Loucy (cell line): ENCODE results near the gene MRPL52.
"Not testable (repeated sequence)": the region's sequence is repeated elsewhere in the genome, so short reads cannot be mapped to it uniquely, and the experiment has no call there.

Experiments used
- H2AFZ ChIP-seq: fragments of 200-600 bp; sonication (generic); 2 replicates; pipeline ENCODE4 v1.6.0; 2016; ENCODE audit warnings: antibody characterized with exemption, mild to moderate bottlenecking, low read length, moderate library complexity
- H3F3A ChIP-seq: fragments of 200-600 bp; 2 replicates; pipeline ENCODE4 v1.6.0; 2016; ENCODE audit warnings: antibody characterized with exemption, low read depth, mild to moderate bottlenecking
- H3K27me3 ChIP-seq: fragments of 200-600 bp; sonication (generic); 2 replicates; pipeline ENCODE4 v1.6.1; 2014; ENCODE audit warnings: low read length, mild to moderate bottlenecking; ENCODE audit not compliant: insufficient read depth, poor library complexity, severe bottlenecking
- H3K36me3 ChIP-seq: fragments of 200-600 bp; sonication (generic); 2 replicates; pipeline ENCODE4 v1.6.1; 2016; ENCODE audit warnings: low read length; ENCODE audit not compliant: insufficient read depth
- H3K4me1 ChIP-seq: fragments of 200-600 bp; sonication (generic); 2 replicates; pipeline ENCODE4 v1.5.1; 2014; ENCODE audit warnings: low read length, mild to moderate bottlenecking; ENCODE audit not compliant: insufficient read depth, poor library complexity, severe bottlenecking
- H3K4me2 ChIP-seq: fragments of 200-600 bp; sonication (generic); 2 replicates; pipeline ENCODE4 v1.6.0; 2014; ENCODE audit warnings: antibody characterized with exemption, low read length, low read depth, mild to moderate bottlenecking; ENCODE audit not compliant: poor library complexity, severe bottlenecking
- H3K4me3 ChIP-seq: fragments of 200-600 bp; sonication (generic); 2 replicates; pipeline ENCODE4 v1.5.1; 2014; ENCODE audit warnings: low read length, mild to moderate bottlenecking, mixed read lengths; ENCODE audit not compliant: poor library complexity, severe bottlenecking
- H3K79me2 ChIP-seq: fragments of 200-600 bp; sonication (generic); 2 replicates; pipeline ENCODE4 v1.6.1; 2014; ENCODE audit warnings: low read length; ENCODE audit not compliant: insufficient read depth
- H3K9ac ChIP-seq: fragments of 200-600 bp; sonication (generic); 2 replicates; pipeline ENCODE4 v1.6.0; 2014; ENCODE audit warnings: mild to moderate bottlenecking, low read depth, low read length, moderate library complexity; ENCODE audit not compliant: poor library complexity, severe bottlenecking
- H3K9me2 ChIP-seq: fragments of 200-600 bp; sonication (generic); replicated peaks from 2 replicates; pipeline ENCODE4 v1.6.1; 2016; ENCODE audit warnings: low read depth, low read length, mixed read lengths
- H3K9me3 ChIP-seq: fragments of 200-600 bp; sonication (generic); 2 replicates; pipeline ENCODE4 v1.6.1; 2014; ENCODE audit warnings: mild to moderate bottlenecking, antibody characterized with exemption, low read length, low read depth; ENCODE audit not compliant: insufficient read depth
- H4K20me1 ChIP-seq: fragments of 200-600 bp; sonication (generic); 2 replicates; pipeline ENCODE4 v1.6.0; 2014; ENCODE audit warnings: antibody characterized with exemption, low read length, mild to moderate bottlenecking; ENCODE audit not compliant: insufficient read depth, poor library complexity, severe bottlenecking
- CTCF ChIP-seq: fragments of 200-600 bp; sonication (generic); conservative IDR thresholded peaks from 2 replicates; pipeline ENCODE4 v1.5.1; 2014; ENCODE audit warnings: mild to moderate bottlenecking, antibody characterized with exemption, low read length
- EZH2phosphoT487 ChIP-seq: fragments of 200-600 bp; IDR thresholded peaks from 2 replicates; pipeline ENCODE4 v1.6.1; 2018; ENCODE audit warnings: antibody characterized with exemption, mild to moderate bottlenecking, moderate library complexity, borderline replicate concordance

MRPL52 gene

DNA sequence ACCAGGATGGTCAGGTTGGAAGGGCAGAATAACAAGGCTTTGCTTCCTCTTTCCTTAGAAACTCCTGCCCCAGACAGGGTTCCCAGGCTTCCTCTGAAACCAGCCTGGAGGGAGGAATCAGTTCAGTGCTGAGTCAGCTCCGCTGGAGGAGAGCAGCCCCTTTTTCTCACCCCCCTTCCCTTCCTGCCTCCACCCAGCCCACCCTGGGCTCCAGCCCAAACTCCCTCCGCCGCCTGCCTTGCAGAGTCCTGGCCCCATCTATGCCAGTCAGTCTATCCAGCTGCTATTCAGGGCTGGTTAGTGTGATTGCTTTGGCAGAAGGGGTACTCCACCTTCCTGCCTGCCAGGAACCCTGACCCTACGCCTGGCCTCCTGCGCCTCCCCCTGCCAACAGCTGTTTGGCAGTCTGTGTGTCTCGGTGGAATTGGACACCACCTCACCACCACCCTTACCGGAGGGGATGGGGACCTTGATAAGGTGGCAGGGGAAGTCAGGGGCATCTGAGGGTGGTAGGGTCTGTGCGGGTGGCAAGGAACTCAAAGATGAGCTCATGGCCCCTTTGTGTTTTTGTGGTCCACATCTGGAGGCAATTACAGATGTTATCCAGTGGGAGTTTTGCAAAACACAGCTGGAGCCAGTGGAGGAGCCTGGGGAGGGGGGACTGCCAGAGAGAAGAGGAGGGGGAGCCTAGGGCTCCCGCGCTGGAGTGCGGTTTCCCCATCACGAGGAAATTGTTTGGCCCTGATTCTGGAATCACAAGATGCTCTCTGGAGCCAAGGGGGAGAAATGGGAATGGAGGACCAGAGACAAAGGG is 18.9 kb downstream of the MRPL52 start:
- Histone ChIP-seq H3K27me3 (peaks cover 4% of the 10 kb centered on the region), H3K79me2 (no peaks in the 10 kb centered on the region), H4K20me1 (no peaks in the 10 kb centered on the region), H3K4me2 (no peak overlapping the region), H3K9me3 (no peaks in the 10 kb centered on the region), H2AFZ (no peak overlapping the region), H3K36me3 (no peaks in the 10 kb centered on the region), H3K4me3 (no peak overlapping the region), H3K4me1 (peaks cover 17% of the 10 kb centered on the region), H3F3A (no peaks in the 10 kb centered on the region), H3K9ac (no peak overlapping the region), H3K9me2 (no peaks in the 10 kb centered on the region)
- no peak for TF ChIP-seq EZH2phosphoT487
- no peak for TF ChIP-seq CTCF

DNA sequence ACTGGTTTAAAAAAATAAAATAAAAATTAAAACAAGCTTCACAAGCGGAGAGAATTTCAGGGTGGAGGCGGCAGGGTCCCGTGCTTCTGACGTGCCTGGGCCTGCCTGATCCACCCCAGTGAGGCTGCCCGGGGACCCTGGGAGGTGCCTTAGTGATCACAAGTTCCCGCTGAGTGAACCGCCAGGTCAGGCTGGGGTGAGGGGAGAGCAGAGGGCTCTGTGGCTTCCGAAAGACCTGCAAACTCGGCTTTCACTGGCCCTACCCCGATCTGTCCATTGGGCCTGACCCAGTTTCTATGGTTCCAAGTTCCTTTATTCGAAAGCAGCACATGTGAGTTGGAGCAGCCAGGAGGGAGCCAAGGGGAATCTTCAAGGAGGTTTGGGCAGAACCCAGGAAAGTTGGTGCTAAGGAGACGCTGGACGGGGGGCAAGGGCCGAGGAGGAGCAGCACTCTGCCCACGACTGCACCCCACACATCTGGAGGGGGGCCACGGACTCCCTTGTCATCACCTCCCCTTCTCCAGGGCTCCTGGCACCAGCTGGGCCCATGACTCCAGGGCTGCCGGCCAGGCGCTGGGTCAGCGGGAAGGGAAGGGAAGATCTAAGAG is 19.6 kb downstream of the MRPL52 start:
- Histone ChIP-seq H3K9me3 (no peaks in the 10 kb centered on the region), H3K4me2 (no peak overlapping the region)

GRCh38 chr14:22850944-22851764 is 21.5 kb downstream of the MRPL52 start:
- TF ChIP-seq CTCF (no peak), EZH2phosphoT487 (no peak)
- Histone ChIP-seq H4K20me1 (no peaks in the 10 kb centered on the region), H3K4me2 (peak overlapping the region; percentile 13), H3K9me3 (no peaks in the 10 kb centered on the region), H3K4me3 (no peak overlapping the region), H3F3A (no peaks in the 10 kb centered on the region), H3K36me3 (no peaks in the 10 kb centered on the region), H3K4me1 (peaks cover 17% of the 10 kb centered on the region), H3K27me3 (peaks cover 25% of the 10 kb centered on the region), H3K9ac (peak overlapping the region; percentile 2), H2AFZ (no peak overlapping the region), H3K79me2 (no peaks in the 10 kb centered on the region), H3K9me2 (no peaks in the 10 kb centered on the region)

More for the DNA sequence above, 19.6 kb downstream of the MRPL52 start:
- no peak overlapping the region for H3K9ac ChIP-seq
- no peak overlapping the region for H2AFZ ChIP-seq
- peaks cover 17% of the 10 kb centered on the region for H3K4me1 ChIP-seq
- no peaks in the 10 kb centered on the region for H4K20me1 ChIP-seq
- TF ChIP-seq CTCF (no peak), EZH2phosphoT487 (no peak)
- H3K9me2 ChIP-seq, result no peaks in the 10 kb centered on the region
- no peaks in the 10 kb centered on the region for H3K79me2 ChIP-seq
- peaks cover 8% of the 10 kb centered on the region for H3K27me3 ChIP-seq
- H3K36me3 ChIP-seq, result no peaks in the 10 kb centered on the region
- H3F3A ChIP-seq, result no peaks in the 10 kb centered on the region
- H3K4me3 ChIP-seq, result no peak overlapping the region

GRCh38 chr14:22852178-22852577 is 22.5 kb downstream of the MRPL52 start:
- H3K9me3 ChIP-seq, H2AFZ ChIP-seq, H3F3A ChIP-seq, H3K79me2 ChIP-seq, H3K4me3 ChIP-seq, H3K4me2 ChIP-seq, H3K36me3 ChIP-seq, H4K20me1 ChIP-seq, H3K9me2 ChIP-seq, H3K9ac ChIP-seq: not testable (repeated sequence)
- Histone ChIP-seq H3K4me1 (peaks cover 17% of the 10 kb centered on the region), H3K27me3 (peaks cover 29% of the 10 kb centered on the region)
